Uterus (tissue), 4 donors: ENCODE results near the gene SAFB. TPM values are rescaled to one million over a fixed set of nuclear protein-coding genes. Genes with fewer than 3 reads are reported as not detected.

Experiments used
- DNase-seq, 2 donors: peaks; one replicate each; pipeline ENCODE4 v3.0.0-alpha.2; 2019 to 2020
- H3K27ac ChIP-seq, 2 donors: fragments of 200-600 bp; sonication (generic); 1 replicate in 1 of 2; 2 replicates in 1 of 2; pipeline ENCODE4 v1.5.1; 2016 to 2018
- H3K27me3 ChIP-seq, 2 donors: fragments of 200-600 bp; sonication (generic); one replicate each; pipeline ENCODE4 v1.5.1; 2018 to 2019; ENCODE audit warnings: control low read depth in 1 of 2
- H3K36me3 ChIP-seq, 2 donors: fragments of 200-600 bp; sonication (generic); one replicate each; pipeline ENCODE4 v1.5.1; 2019; ENCODE audit warnings: control low read depth in 1 of 2
- H3K4me1 ChIP-seq, 2 donors: fragments of 200-600 bp; sonication (generic); one replicate each; pipeline ENCODE4 v1.5.1; 2018 to 2019; ENCODE audit warnings: control low read depth in 1 of 2
- H3K4me3 ChIP-seq, 2 donors: fragments of 200-600 bp; sonication (generic); 1 replicate in 1 of 2; 2 replicates in 1 of 2; pipeline ENCODE4 v1.5.1; 2018 to 2019; ENCODE audit warnings: mild to moderate bottlenecking in 1 of 2
- H3K9me3 ChIP-seq, 2 donors: fragments of 200-600 bp; sonication (generic); one replicate each; pipeline ENCODE4 v1.5.1; 2019; ENCODE audit warnings: control low read depth in 1 of 2
- POLR2A ChIP-seq, 2 donors: fragments of 450-650 bp; IDR thresholded peaks; one replicate each; pipeline ENCODE4 v1.6.1; 2016; ENCODE audit warnings: antibody characterized with exemption in 2 of 2, mild to moderate bottlenecking in 1 of 2, moderate library complexity in 1 of 2
- intact Hi-C: fragments of 100-400 bp; cut with DNase I; formaldehyde crosslinking; loops from one replicate; pipeline ENCODE4 v1.15.1; 2023; ENCODE audit warnings: low total_unique reads
- total RNA-seq, 4 donors: library from RNA; depleted of rRNA in 3 of 4; stranded (reverse); fragments of >200 nt in 3 of 4; gene quantifications; one replicate each; pipeline versions ENCODE4 v1.1.0 to v1.2.4, GENCODE V29; 2014 to 2023
- TF ChIP-seq, protein P1 (sequence below), 4 experiments: fragments of 200-600 bp in 2 of 4; fragments of 450-650 bp in 2 of 4; sonication (generic) in 2 of 4; IDR thresholded peaks; one replicate each; pipeline ENCODE4 v1.5.1; 2016 to 2019; ENCODE audit warnings: antibody characterized with exemption in 4 of 4, mild to moderate bottlenecking in 2 of 4, moderate library complexity in 1 of 4
- donor health status: DM: yes; HTN: yes; CAD: no.

The SAFB gene
- total RNA-seq, 4 donors from 2014 or later = 35.9 to 129 (median 97.4) TPM

DNA sequence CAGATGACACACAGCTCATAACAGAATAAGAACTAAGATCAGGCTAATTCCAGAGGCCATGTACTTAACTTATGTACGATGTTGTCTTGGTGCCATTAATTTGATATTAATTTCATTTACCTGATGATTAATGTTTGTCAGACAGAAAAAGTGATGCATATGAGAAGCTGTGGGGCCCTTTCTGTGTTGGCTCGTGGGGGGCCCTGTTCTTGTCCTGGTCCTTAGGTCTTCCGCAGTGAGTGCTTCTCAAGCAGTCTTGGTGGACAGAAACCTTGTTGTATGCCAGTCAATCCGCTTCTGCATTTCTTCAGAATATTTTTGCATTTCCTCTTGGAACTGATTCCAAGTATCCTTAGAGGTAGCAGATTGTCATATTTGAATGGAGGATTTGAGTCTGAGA lies 20.2 kb downstream of the SAFB start:
- no peaks in the 10 kb centered on the region for H3K27me3 ChIP-seq
- intact Hi-C loops = no loop called here
- no peaks in the 10 kb centered on the region for H3K4me1 ChIP-seq
- H3K4me3 ChIP-seq = no peak overlapping the region
- H3K9me3 ChIP-seq = no peaks in the 10 kb centered on the region
- DNase-seq = no peak
- no peak for TF ChIP-seq POLR2A (IDR thresholded peaks at IDR 0.05)
- TF ChIP-seq, protein P1, sequence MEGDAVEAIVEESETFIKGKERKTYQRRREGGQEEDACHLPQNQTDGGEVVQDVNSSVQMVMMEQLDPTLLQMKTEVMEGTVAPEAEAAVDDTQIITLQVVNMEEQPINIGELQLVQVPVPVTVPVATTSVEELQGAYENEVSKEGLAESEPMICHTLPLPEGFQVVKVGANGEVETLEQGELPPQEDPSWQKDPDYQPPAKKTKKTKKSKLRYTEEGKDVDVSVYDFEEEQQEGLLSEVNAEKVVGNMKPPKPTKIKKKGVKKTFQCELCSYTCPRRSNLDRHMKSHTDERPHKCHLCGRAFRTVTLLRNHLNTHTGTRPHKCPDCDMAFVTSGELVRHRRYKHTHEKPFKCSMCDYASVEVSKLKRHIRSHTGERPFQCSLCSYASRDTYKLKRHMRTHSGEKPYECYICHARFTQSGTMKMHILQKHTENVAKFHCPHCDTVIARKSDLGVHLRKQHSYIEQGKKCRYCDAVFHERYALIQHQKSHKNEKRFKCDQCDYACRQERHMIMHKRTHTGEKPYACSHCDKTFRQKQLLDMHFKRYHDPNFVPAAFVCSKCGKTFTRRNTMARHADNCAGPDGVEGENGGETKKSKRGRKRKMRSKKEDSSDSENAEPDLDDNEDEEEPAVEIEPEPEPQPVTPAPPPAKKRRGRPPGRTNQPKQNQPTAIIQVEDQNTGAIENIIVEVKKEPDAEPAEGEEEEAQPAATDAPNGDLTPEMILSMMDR (IDR thresholded peaks at IDR 0.05) = no peak
- no peaks in the 10 kb centered on the region for H3K36me3 ChIP-seq
- no peak overlapping the region for H3K27ac ChIP-seq

DNA sequence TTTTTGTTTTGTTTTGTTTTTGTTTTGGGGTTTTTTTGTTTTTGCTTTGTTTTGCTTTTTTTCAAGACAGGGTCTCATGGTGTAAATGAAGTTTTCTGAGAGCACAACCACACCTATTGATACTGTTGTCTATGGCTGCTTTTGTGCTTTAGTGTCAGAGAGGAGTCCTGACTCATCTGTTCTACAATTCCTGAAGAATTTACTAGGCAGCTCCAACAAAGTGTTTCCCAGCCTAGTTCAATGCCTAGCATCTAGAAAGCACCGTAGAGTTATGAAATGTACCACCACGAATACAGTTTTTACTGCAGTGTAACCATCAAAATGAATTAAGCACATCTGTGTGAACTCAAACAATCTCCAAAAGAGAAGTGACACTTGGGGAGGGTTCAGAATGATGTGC lies 21.2 kb downstream of the SAFB start:
- no peak overlapping the region for H3K27ac ChIP-seq
- H3K4me1 ChIP-seq = no peaks in the 10 kb centered on the region
- intact Hi-C loops = no loop called here
- H3K4me3 ChIP-seq = no peak overlapping the region
- DNase-seq = no peak
- H3K36me3 ChIP-seq = no peaks in the 10 kb centered on the region
- TF ChIP-seq, protein P1 (IDR thresholded peaks at IDR 0.05) = no peak
- no peak for TF ChIP-seq POLR2A (IDR thresholded peaks at IDR 0.05)
- H3K9me3 ChIP-seq = no peaks in the 10 kb centered on the region
- H3K27me3 ChIP-seq = no peaks in the 10 kb centered on the region

DNA sequence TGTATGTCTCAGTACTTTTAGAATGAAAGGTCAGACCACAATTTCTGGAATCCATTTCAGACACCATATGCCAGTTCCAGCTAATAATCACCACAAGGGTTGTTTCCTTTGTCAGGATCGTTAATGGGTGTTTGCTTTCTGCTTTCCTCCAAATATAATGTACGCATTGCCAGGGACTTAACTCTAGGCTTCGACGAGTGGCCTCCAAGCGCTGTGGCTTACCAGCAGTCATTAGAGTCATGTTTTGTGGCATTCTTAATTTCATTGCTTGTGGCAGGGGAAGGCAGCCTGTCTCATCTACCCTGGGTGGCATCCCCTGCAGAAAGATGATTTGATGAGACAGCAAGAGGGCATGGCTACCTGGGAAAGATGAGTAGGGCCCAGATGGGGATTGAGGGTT lies 22.5 kb downstream of the SAFB start:
- intact Hi-C loops = no loop called here
- H3K36me3 ChIP-seq = no peaks in the 10 kb centered on the region
- no peak for DNase-seq

DNA sequence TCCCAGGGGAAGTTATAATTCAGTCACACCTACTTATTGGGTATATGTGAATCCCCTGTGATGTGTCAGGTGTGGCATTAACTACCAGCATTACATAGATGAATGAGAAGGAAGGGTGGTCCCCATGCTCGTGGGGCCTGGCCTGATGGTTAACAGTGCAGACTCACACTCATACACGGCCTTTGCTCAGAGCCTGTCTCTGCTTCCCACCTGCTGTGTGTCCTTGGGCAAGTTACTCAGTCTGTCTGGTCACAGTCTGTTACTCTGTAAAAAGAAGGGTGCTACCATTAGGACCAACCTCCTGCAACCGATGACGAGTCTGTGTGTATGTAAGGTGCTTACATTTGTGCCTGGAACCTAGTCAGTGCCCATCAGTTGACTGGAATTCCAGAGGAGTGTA lies 23.8 kb downstream of the SAFB start:
- Histone ChIP-seq H3K27ac (no peak overlapping the region), H3K36me3 (no peaks in the 10 kb centered on the region), H3K4me1 (no peaks in the 10 kb centered on the region), H3K27me3 (no peaks in the 10 kb centered on the region), H3K9me3 (no peaks in the 10 kb centered on the region), H3K4me3 (no peak overlapping the region)
- intact Hi-C loops = no loop called here
- TF ChIP-seq POLR2A (IDR thresholded peaks at IDR 0.05) = no peak
- TF ChIP-seq, protein P1 (IDR thresholded peaks at IDR 0.05) = no peak
- DNase-seq = no peak

More for the DNA sequence above, 22.5 kb downstream of the SAFB start:
- no peak overlapping the region for H3K4me3 ChIP-seq
- H3K27ac ChIP-seq = no peak overlapping the region
- H3K27me3 ChIP-seq = no peaks in the 10 kb centered on the region
- no peaks in the 10 kb centered on the region for H3K9me3 ChIP-seq
- no peak for TF ChIP-seq POLR2A (IDR thresholded peaks at IDR 0.05)
- TF ChIP-seq, protein P1 (IDR thresholded peaks at IDR 0.05) = no peak
- no peaks in the 10 kb centered on the region for H3K4me1 ChIP-seq

DNA sequence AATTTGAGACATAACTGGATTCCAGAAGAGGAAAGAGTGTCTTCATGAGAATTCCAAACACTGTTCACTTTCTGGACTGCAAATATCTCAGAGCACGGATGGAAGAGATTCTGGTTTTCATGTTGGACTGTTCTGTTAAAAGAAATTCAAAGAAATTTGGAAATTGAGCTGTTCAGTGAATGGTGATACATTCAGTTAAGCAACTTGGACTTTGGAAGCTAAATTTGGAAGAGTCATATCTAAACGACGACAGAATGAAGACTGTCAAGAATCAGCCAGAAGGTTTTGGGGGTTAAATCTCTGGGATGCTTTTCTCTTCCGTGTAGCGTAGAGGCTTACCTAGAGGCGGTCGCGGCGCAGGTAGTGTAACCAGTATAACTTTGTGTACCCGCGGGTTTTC lies 25.6 kb downstream of the SAFB start:
- TF ChIP-seq, protein P1 (IDR thresholded peaks at IDR 0.05) = no peak
- TF ChIP-seq POLR2A (IDR thresholded peaks at IDR 0.05) = no peak
- Histone ChIP-seq H3K4me3 (no peak overlapping the region), H3K9me3 (no peaks in the 10 kb centered on the region), H3K4me1 (no peaks in the 10 kb centered on the region), H3K36me3 (peaks cover 0 to 2% of the 10 kb centered on the region in 2 donors), H3K27ac (no peak overlapping the region), H3K27me3 (no peaks in the 10 kb centered on the region)
- DNase-seq = no peak
- intact Hi-C loops = no loop called here
